OCI-LY1 (cell line): ENCODE data around the gene KRABD2.
"Not testable (repeated sequence)": the region's sequence is repeated elsewhere in the genome, so short reads cannot be mapped to it uniquely, and the experiment has no call there.

Experiments used
- H2AFZ ChIP-seq: fragments of 200-600 bp; sonication (generic), shearing (Covaris generic); 2 replicates; pipeline ENCODE4 v1.6.0; 2014; ENCODE audit warnings: antibody characterized with exemption, mild to moderate bottlenecking, low read length
- H3F3A ChIP-seq: fragments of 200-600 bp; sonication (generic), shearing (Covaris generic); 2 replicates; pipeline ENCODE4 v1.6.0; 2014; ENCODE audit warnings: mild to moderate bottlenecking, antibody characterized with exemption, low read length, moderate library complexity; ENCODE audit not compliant: insufficient read depth
- H3K27ac ChIP-seq: fragments of 200-600 bp; sonication (generic); 2 replicates; pipeline ENCODE4 v1.5.1; 2014; ENCODE audit warnings: low read length, mixed run types, mild to moderate bottlenecking, low read depth; ENCODE audit not compliant: poor library complexity, severe bottlenecking
- H3K27me3 ChIP-seq: fragments of 200-600 bp; sonication (generic); 2 replicates; pipeline ENCODE4 v1.6.0; 2014; ENCODE audit warnings: antibody characterized with exemption, mild to moderate bottlenecking, low read length, moderate library complexity; ENCODE audit not compliant: insufficient read depth
- H3K36me3 ChIP-seq: fragments of 200-600 bp; sonication (generic); 2 replicates; pipeline ENCODE4 v1.6.1; 2014; ENCODE audit warnings: mild to moderate bottlenecking, antibody characterized with exemption, low read length, moderate library complexity, mixed read lengths; ENCODE audit not compliant: insufficient read depth
- H3K4me1 ChIP-seq: fragments of 200-600 bp; sonication (generic); 2 replicates; pipeline ENCODE4 v1.5.1; 2014; ENCODE audit warnings: mild to moderate bottlenecking, low read length, moderate library complexity; ENCODE audit not compliant: insufficient read depth, severe bottlenecking
- H3K4me2 ChIP-seq: fragments of 200-600 bp; sonication (generic), shearing (Covaris generic); 2 replicates; pipeline ENCODE4 v1.6.1; 2014; ENCODE audit warnings: low read length
- H3K4me3 ChIP-seq: fragments of 200-600 bp; sonication (generic); 2 replicates; pipeline ENCODE4 v1.5.1; 2014; ENCODE audit warnings: low read length, low read depth, mild to moderate bottlenecking, mixed read lengths; ENCODE audit not compliant: poor library complexity, severe bottlenecking
- H3K79me2 ChIP-seq: fragments of 200-600 bp; shearing (Covaris generic); 2 replicates; pipeline ENCODE4 v1.6.1; 2016; ENCODE audit warnings: mixed run types, low read length, mixed read lengths; ENCODE audit not compliant: insufficient read depth
- H3K9ac ChIP-seq: fragments of 200-600 bp; sonication (generic), shearing (Covaris generic); 2 replicates; pipeline ENCODE4 v1.6.1; 2014; ENCODE audit warnings: mild to moderate bottlenecking, low read length, mixed read lengths
- H3K9me2 ChIP-seq: fragments of 200-600 bp; sonication (generic), shearing (Covaris generic); 2 replicates; pipeline ENCODE4 v1.6.1; 2014; ENCODE audit warnings: low read depth, mild to moderate bottlenecking, low read length, mixed read lengths
- H3K9me3 ChIP-seq: fragments of 200-600 bp; shearing (Covaris generic); 2 replicates; pipeline ENCODE4 v1.6.1; 2014; ENCODE audit warnings: low read length, mixed read lengths
- H4K20me1 ChIP-seq: fragments of 200-600 bp; sonication (generic), shearing (Covaris generic); 2 replicates; pipeline ENCODE4 v1.6.0; 2016; ENCODE audit warnings: mild to moderate bottlenecking, low read length; ENCODE audit not compliant: insufficient read depth
- CTCF ChIP-seq: fragments of 200-600 bp; sonication (generic), shearing (Covaris generic); IDR thresholded peaks from 2 replicates; pipeline ENCODE4 v1.5.1; 2017; ENCODE audit warnings: mild to moderate bottlenecking, antibody characterized with exemption, low read length, moderate library complexity, mixed read lengths
- EZH2 ChIP-seq: fragments of 200-600 bp; sonication (generic), shearing (Covaris generic); IDR thresholded peaks from 2 replicates; pipeline ENCODE4 v1.8.0; 2017; ENCODE audit warnings: borderline replicate concordance, mixed run types, mild to moderate bottlenecking, antibody characterized with exemption, low read length, moderate library complexity, mixed read lengths

The KRABD2 gene

GRCh38 chr17:8375738-8376259 lies 705 bp downstream of the KRABD2 start:
- H3K27me3 ChIP-seq = no peaks in the 10 kb centered on the region
- H3K27ac ChIP-seq = peak overlapping the region; percentile 69
- peak overlapping the region; percentile 96 for H3K4me2 ChIP-seq
- H3K4me3 ChIP-seq = peak overlapping the region; percentile 84
- TF ChIP-seq EZH2 (no peak), CTCF (no peak)
- peaks cover 16% of the 10 kb centered on the region for H3F3A ChIP-seq
- H3K36me3 ChIP-seq = peaks cover 46% of the 10 kb centered on the region
- no peaks in the 10 kb centered on the region for H3K9me3 ChIP-seq
- no peaks in the 10 kb centered on the region for H3K9me2 ChIP-seq
- no peak overlapping the region for H2AFZ ChIP-seq
- no peaks in the 10 kb centered on the region; the same call in 1 of the 2 replicates for H3K79me2 ChIP-seq
- peak overlapping the region; percentile 96 for H3K9ac ChIP-seq
- H3K4me1 ChIP-seq = peaks cover 40% of the 10 kb centered on the region
- H4K20me1 ChIP-seq = no peaks in the 10 kb centered on the region

DNA sequence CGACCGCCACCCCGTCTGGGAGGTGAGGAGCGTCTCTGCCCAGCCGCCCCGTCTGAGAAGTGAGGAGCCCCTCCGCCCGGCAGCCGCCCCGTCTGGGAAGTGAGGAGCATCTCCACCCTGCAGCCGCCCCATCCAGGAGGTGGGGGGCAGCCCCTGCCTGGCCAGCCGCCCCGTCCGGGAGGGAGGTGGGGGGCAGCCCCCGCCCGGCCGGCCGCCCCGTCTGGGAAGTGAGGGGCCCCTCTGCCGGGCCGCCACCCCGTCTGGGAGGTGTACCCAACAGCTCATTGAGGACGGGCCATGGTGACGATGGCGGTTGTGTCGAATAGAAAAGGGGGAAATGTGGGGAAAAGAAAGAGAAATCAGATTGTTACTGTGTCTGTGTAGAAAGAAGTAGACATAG lies 2.6 kb downstream of the KRABD2 start:
- peaks cover 11% of the 10 kb centered on the region for H3F3A ChIP-seq
- not testable (repeated sequence) for H3K27ac ChIP-seq

GRCh38 chr17:8372422-8372821 lies 4.1 kb downstream of the KRABD2 start:
- no peak overlapping the region for H3K27ac ChIP-seq
- H3K9ac ChIP-seq = no peak overlapping the region
- H2AFZ ChIP-seq = no peak overlapping the region
- peaks cover 24% of the 10 kb centered on the region for H3K36me3 ChIP-seq
- H3F3A ChIP-seq = peaks cover 7% of the 10 kb centered on the region
- H3K9me3 ChIP-seq = no peaks in the 10 kb centered on the region
- no peaks in the 10 kb centered on the region for H3K27me3 ChIP-seq
- H3K4me2 ChIP-seq = no peak overlapping the region
- H3K9me2 ChIP-seq = no peaks in the 10 kb centered on the region
- no peaks in the 10 kb centered on the region for H3K79me2 ChIP-seq
- TF ChIP-seq EZH2 (no peak), CTCF (no peak)
- no peaks in the 10 kb centered on the region for H4K20me1 ChIP-seq
- peaks cover 17% of the 10 kb centered on the region for H3K4me1 ChIP-seq
- H3K4me3 ChIP-seq = no peak overlapping the region

More for the DNA sequence above, 2.6 kb downstream of the KRABD2 start:
- not testable (repeated sequence) for H4K20me1 ChIP-seq, H2AFZ ChIP-seq, H3K9me3 ChIP-seq, H3K79me2 ChIP-seq, H3K4me2 ChIP-seq, H3K27me3 ChIP-seq, H3K9ac ChIP-seq, H3K9me2 ChIP-seq, H3K4me3 ChIP-seq
- Histone ChIP-seq H3K4me1 (peaks cover 22% of the 10 kb centered on the region), H3K36me3 (peaks cover 38% of the 10 kb centered on the region)

- no peak overlapping the region for H3K9ac ChIP-seq
- peaks cover 11% of the 10 kb centered on the region for H3K4me1 ChIP-seq
- H3F3A ChIP-seq = peaks cover under 1% of the 10 kb centered on the region; the same call in 1 of the 2 replicates
- no peak overlapping the region for H3K4me2 ChIP-seq
- H3K27ac ChIP-seq = no peak overlapping the region
- TF ChIP-seq EZH2 (no peak), CTCF (no peak)
- no peaks in the 10 kb centered on the region for H3K27me3 ChIP-seq
- no peak overlapping the region for H2AFZ ChIP-seq
- no peaks in the 10 kb centered on the region for H3K9me2 ChIP-seq
- H3K9me3 ChIP-seq = no peaks in the 10 kb centered on the region
- no peaks in the 10 kb centered on the region for H4K20me1 ChIP-seq
- no peak overlapping the region for H3K4me3 ChIP-seq
- no peaks in the 10 kb centered on the region for H3K79me2 ChIP-seq
- H3K36me3 ChIP-seq = peaks cover 17% of the 10 kb centered on the region; the same call in 1 of the 2 replicates
Measured at GRCh38 chr17:8371786-8372185, 4.7 kb downstream of the KRABD2 start.
